CD14-positive monocyte (primary cell): Measurements from ENCODE around the gene GNAZ. TPM values are rescaled to one million over a fixed set of nuclear protein-coding genes. Genes with fewer than 3 reads are reported as not detected.

Experiments used
- DNase-seq, 3 donors: peaks; one replicate each; pipeline ENCODE4 v3.0.0-alpha.2; 2011 to 2022
- H2AFZ ChIP-seq: 2 replicates; pipeline ENCODE4 v1.6.0; 2012; ENCODE audit warnings: mild to moderate bottlenecking, low read depth, low read length, inconsistent platforms; ENCODE audit not compliant: insufficient read depth, poor library complexity, severe bottlenecking
- H3K27ac ChIP-seq, 2 donors: 1 replicate in 1 of 2; 2 replicates in 1 of 2; pipeline ENCODE4 v1.5.1; 2012 to 2013; ENCODE audit warnings: low read length in 2 of 2, control low read depth in 1 of 2, inconsistent platforms in 1 of 2, low read depth in 1 of 2, mild to moderate bottlenecking in 1 of 2
- H3K27me3 ChIP-seq, 2 donors: one replicate each; pipeline versions ENCODE4 v1.6.0 to v1.6.1; 2011 to 2013; ENCODE audit warnings: low read length in 2 of 2; ENCODE audit not compliant: control insufficient read depth in 2 of 2, insufficient read depth in 2 of 2
- H3K36me3 ChIP-seq, 2 donors: replicated peaks in 1 of 2; 1 replicate in 1 of 2; 2 replicates in 1 of 2; pipeline versions ENCODE4 v1.5.1 to v1.6.1; 2012 to 2013; ENCODE audit warnings: low read length in 2 of 2, control low read depth in 1 of 2, inconsistent platforms in 1 of 2, mild to moderate bottlenecking in 1 of 2; ENCODE audit not compliant: insufficient read depth in 2 of 2, control insufficient read depth in 1 of 2
- H3K4me1 ChIP-seq, 2 donors: 1 replicate in 1 of 2; 2 replicates in 1 of 2; pipeline versions ENCODE4 v1.5.1 to v1.6.1; 2012 to 2013; ENCODE audit warnings: low read length in 2 of 2, control low read depth in 1 of 2, inconsistent platforms in 1 of 2, mild to moderate bottlenecking in 1 of 2, moderate library complexity in 1 of 2; ENCODE audit not compliant: insufficient read depth in 2 of 2, control insufficient read depth in 1 of 2
- H3K4me2 ChIP-seq: replicated peaks from 2 replicates; pipeline ENCODE3; 2012; ENCODE audit warnings: low read length, moderate library complexity, mild to moderate bottlenecking; ENCODE audit not compliant: poor library complexity, severe bottlenecking; ENCODE audit errors: extremely low read depth
- H3K4me3 ChIP-seq, 3 experiments: fragments of 200-600 bp in 1 of 3; sonication (generic) in 1 of 3; replicated peaks in 1 of 3; 1 replicate in 2 of 3; 2 replicates in 1 of 3; pipeline ENCODE4 v1.5.1; 2011 to 2013; ENCODE audit warnings: low read length in 3 of 3, mild to moderate bottlenecking in 3 of 3, control low read depth in 2 of 3, low read depth in 2 of 3, inconsistent platforms in 1 of 3, moderate library complexity in 1 of 3
- H3K79me2 ChIP-seq: 2 replicates; pipeline ENCODE4 v1.6.0; 2012; ENCODE audit warnings: mild to moderate bottlenecking, control low read depth, inconsistent platforms, low read length, moderate library complexity; ENCODE audit not compliant: insufficient read depth
- H3K9ac ChIP-seq: 2 replicates; pipeline ENCODE4 v1.6.0; 2017; ENCODE audit warnings: low read length, mild to moderate bottlenecking; ENCODE audit not compliant: insufficient read depth, poor library complexity, severe bottlenecking
- H3K9me3 ChIP-seq, 2 donors: replicated peaks in 1 of 2; 1 replicate in 1 of 2; 2 replicates in 1 of 2; pipeline versions ENCODE4 v1.5.1 to v1.6.1; 2012 to 2013; ENCODE audit warnings: low read length in 2 of 2, control low read depth in 1 of 2; ENCODE audit not compliant: control insufficient read depth in 1 of 2, insufficient read depth in 1 of 2
- H4K20me1 ChIP-seq: 2 replicates; pipeline ENCODE4 v1.6.0; 2012; ENCODE audit warnings: mild to moderate bottlenecking, low read length, control low read depth, moderate library complexity; ENCODE audit not compliant: insufficient read depth
- H3K27ac Mint-ChIP-seq, 7 donors: one replicate each; pipeline ENCODE4 v1.8.0; 2020; ENCODE audit warnings: mild to moderate bottlenecking in 7 of 7, mixed read lengths in 7 of 7, moderate library complexity in 6 of 7, inconsistent platforms in 2 of 7
- H3K27me3 Mint-ChIP-seq, 3 donors: one replicate each; pipeline ENCODE4 v1.8.0; 2021 to 2022; ENCODE audit warnings: low read depth in 3 of 3, mild to moderate bottlenecking in 3 of 3, mixed read lengths in 3 of 3, moderate library complexity in 3 of 3, inconsistent platforms in 1 of 3
- H3K36me3 Mint-ChIP-seq, 2 donors: one replicate each; pipeline ENCODE4 v1.8.0; 2020; ENCODE audit warnings: mixed read lengths in 2 of 2, inconsistent platforms in 1 of 2, mild to moderate bottlenecking in 1 of 2
- H3K4me1 Mint-ChIP-seq: one replicate; pipeline ENCODE4 v1.8.0; 2020; ENCODE audit warnings: mild to moderate bottlenecking, mixed read lengths
- H3K4me3 Mint-ChIP-seq, 2 donors: one replicate each; pipeline ENCODE4 v1.8.0; 2020; ENCODE audit warnings: mild to moderate bottlenecking in 2 of 2, mixed read lengths in 2 of 2, moderate library complexity in 1 of 2
- H3K9me3 Mint-ChIP-seq, 7 donors: one replicate each; pipeline ENCODE4 v1.8.0; 2020 to 2022; ENCODE audit warnings: mixed read lengths in 7 of 7, mild to moderate bottlenecking in 6 of 7, moderate library complexity in 6 of 7, inconsistent platforms in 2 of 7
- WGBS: methylation state at CpG from one replicate; pipeline ENCODE4 v1.1.5; 2013; ENCODE audit warnings: missing lambda C conversion rate; ENCODE audit not compliant: insufficient coverage; 5-methylcytosine and 5-hydroxymethylcytosine counted together
- intact Hi-C, 2 donors: fragments of 100-400 bp; cut with micrococcal nuclease; formaldehyde crosslinking; loops; one replicate each; pipeline versions ENCODE4 v1.15.0 to v1.15.1; 2023
- polyA plus RNA-seq, 3 donors: library from polyadenylated mRNA; depleted of rRNA in 1 of 3; unstranded in 2 of 3; stranded (reverse) in 1 of 3; fragments of 300-500 nt in 2 of 3; fragments of >200 nt in 1 of 3; fragmentation: Illumina TruSeq in 2 of 3; gene quantifications; 1 replicate in 2 of 3; 2 replicates in 1 of 3; pipeline ENCODE4 v1.2.3, GENCODE V29; 2012 to 2021
- TF ChIP-seq, protein P1 (sequence below): fragments of 200-600 bp; IDR thresholded peaks from one replicate; pipeline ENCODE4 v1.8.0; 2022; ENCODE audit warnings: antibody characterized with exemption, mild to moderate bottlenecking

Gene GNAZ
- polyA plus RNA-seq, 3 donors, result 0.04 to 0.05 TPM; not detected in 1

DNA sequence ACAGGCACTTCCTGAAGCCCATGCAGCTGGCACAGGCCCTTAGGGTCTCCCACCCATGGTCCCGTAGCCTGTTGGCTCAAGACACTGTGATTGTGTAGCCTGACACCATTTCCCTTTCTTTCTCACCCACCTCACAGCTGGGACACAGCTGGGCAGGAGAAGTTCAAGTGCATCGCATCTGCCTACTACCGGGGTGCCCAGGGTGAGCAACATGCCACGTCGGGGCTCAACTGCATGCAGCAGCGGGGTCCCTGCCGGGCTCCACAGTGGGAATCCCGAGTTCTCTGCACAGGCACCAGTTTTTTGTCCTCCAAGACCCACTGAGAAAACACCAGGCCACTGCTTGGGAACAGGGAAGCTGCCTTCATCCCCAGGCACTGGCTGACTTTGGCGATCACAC, 85.5 kb downstream of the GNAZ start:
- H3K4me1 ChIP-seq, result peaks cover 47 to 57% of the 10 kb centered on the region in 2 donors
- intact Hi-C loops, result no loop called here

DNA sequence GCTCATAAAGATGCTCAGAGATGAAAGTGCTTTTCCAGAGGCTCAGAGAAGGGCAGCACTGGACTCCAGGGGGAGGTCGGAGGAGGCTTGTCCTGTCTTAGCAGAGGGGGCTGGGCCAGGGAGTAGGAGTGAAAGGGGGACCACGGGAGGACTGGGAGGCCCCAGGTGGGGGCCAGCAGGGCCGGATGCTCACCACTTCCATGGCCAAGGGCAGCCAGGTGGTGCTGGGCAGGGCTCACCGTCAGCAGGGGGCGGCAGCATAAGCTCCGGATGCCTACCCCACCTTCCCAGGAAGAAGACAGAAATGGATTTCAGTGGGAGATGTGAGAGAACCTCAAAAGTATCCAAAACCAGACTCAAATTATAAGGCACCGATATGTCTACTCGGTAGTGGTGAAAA, 86.0 kb downstream of the GNAZ start:
- Mint-ChIP-seq H3K4me3 (no peak overlapping the region), H3K27me3 (peaks cover 0 to 5% (median 4%) of the 10 kb centered on the region in 3 donors), H3K9me3 (peaks cover 0 to 4% (median 0%) of the 10 kb centered on the region in 7 donors), H3K27ac (no peak overlapping the region), H3K4me1 (peaks cover 41% of the 10 kb centered on the region), H3K36me3 (no peaks in the 10 kb centered on the region)
- no peak overlapping the region for H3K27ac ChIP-seq
- H3K36me3 ChIP-seq, result no peaks in the 10 kb centered on the region
- no peak overlapping the region for H3K9ac ChIP-seq
- TF ChIP-seq, protein P1, sequence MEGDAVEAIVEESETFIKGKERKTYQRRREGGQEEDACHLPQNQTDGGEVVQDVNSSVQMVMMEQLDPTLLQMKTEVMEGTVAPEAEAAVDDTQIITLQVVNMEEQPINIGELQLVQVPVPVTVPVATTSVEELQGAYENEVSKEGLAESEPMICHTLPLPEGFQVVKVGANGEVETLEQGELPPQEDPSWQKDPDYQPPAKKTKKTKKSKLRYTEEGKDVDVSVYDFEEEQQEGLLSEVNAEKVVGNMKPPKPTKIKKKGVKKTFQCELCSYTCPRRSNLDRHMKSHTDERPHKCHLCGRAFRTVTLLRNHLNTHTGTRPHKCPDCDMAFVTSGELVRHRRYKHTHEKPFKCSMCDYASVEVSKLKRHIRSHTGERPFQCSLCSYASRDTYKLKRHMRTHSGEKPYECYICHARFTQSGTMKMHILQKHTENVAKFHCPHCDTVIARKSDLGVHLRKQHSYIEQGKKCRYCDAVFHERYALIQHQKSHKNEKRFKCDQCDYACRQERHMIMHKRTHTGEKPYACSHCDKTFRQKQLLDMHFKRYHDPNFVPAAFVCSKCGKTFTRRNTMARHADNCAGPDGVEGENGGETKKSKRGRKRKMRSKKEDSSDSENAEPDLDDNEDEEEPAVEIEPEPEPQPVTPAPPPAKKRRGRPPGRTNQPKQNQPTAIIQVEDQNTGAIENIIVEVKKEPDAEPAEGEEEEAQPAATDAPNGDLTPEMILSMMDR, result no peak
- no peak overlapping the region for H3K4me2 ChIP-seq
- intact Hi-C loops, result no loop called here
- H3K9me3 ChIP-seq, result no peaks in the 10 kb centered on the region
- H2AFZ ChIP-seq, result no peak overlapping the region
- no peak for DNase-seq
- no peaks in the 10 kb centered on the region for H3K79me2 ChIP-seq
- H4K20me1 ChIP-seq, result no peaks in the 10 kb centered on the region
- no peaks in the 10 kb centered on the region for H3K27me3 ChIP-seq
- H3K4me1 ChIP-seq, result peaks cover 44 to 52% of the 10 kb centered on the region in 2 donors
- WGBS, result 64% methylated on average over 6 of the region's 8 CpGs
- H3K4me3 ChIP-seq, result no peak overlapping the region

More for the DNA sequence above, 85.5 kb downstream of the GNAZ start:
- Mint-ChIP-seq H3K27ac (peak overlapping the region in 1 of 7 donors; percentile 74), H3K9me3 (peaks cover 0 to 4% (median 0%) of the 10 kb centered on the region in 7 donors), H3K36me3 (no peaks in the 10 kb centered on the region), H3K4me3 (no peak overlapping the region), H3K4me1 (peaks cover 46% of the 10 kb centered on the region), H3K27me3 (peaks cover 0 to 5% (median 4%) of the 10 kb centered on the region in 3 donors)
- Histone ChIP-seq H4K20me1 (no peaks in the 10 kb centered on the region), H3K36me3 (no peaks in the 10 kb centered on the region), H3K27ac (no peak overlapping the region), H3K4me3 (no peak overlapping the region), H3K4me2 (no peak overlapping the region), H3K9me3 (no peaks in the 10 kb centered on the region), H3K9ac (no peak overlapping the region), H3K79me2 (no peaks in the 10 kb centered on the region), H3K27me3 (no peaks in the 10 kb centered on the region), H2AFZ (no peak overlapping the region)
- 93% methylated on average over 6 of the region's 9 CpGs for WGBS
- no peak for DNase-seq
- TF ChIP-seq, protein P1, result no peak
